HepG2 (cell line): Measurements from ENCODE around the gene MICAL3.

Source experiments
- ESRRA ChIP-seq: sonication (generic); formaldehyde crosslinking; IDR thresholded peaks from 2 replicates; pipeline ENCODE4 v1.5.1; 2020; ENCODE audit warnings: mild to moderate bottlenecking, low read depth, missing genetic modification reagents
- KLF13 ChIP-seq: sonication (generic); formaldehyde crosslinking; IDR thresholded peaks from 2 replicates; pipeline ENCODE4 v1.4.0; 2020; ENCODE audit warnings: mild to moderate bottlenecking, missing genetic modification reagents
- POLR2A ChIP-seq, 2 experiments: IDR thresholded peaks; 2 replicates each; pipeline ENCODE4 v1.6.1; 2011; ENCODE audit warnings: low read depth in 2 of 2, low read length in 2 of 2, mild to moderate bottlenecking in 1 of 2, moderate library complexity in 1 of 2; ENCODE audit not compliant: insufficient read depth in 1 of 2
- SNAPC5 ChIP-seq: sonication (generic); formaldehyde crosslinking; IDR thresholded peaks from 2 replicates; pipeline ENCODE4 v1.8.1; 2023; ENCODE audit warnings: mild to moderate bottlenecking, missing genetic modification reagents, borderline replicate concordance
- ZFX ChIP-seq: sonication (generic); formaldehyde crosslinking; IDR thresholded peaks from 2 replicates; pipeline ENCODE4 v1.4.0; 2020; ENCODE audit warnings: mild to moderate bottlenecking, low read depth, missing genetic modification reagents, moderate library complexity
- ZNF441 ChIP-seq: sonication (generic); formaldehyde crosslinking; IDR thresholded peaks from 2 replicates; pipeline ENCODE4 v1.7.0; 2021; ENCODE audit warnings: missing genetic modification reagents, borderline replicate concordance
- ZNF775 ChIP-seq: sonication (generic); formaldehyde crosslinking; IDR thresholded peaks from 2 replicates; pipeline ENCODE4 v1.4.0; 2020; ENCODE audit warnings: missing genetic modification reagents, mild to moderate bottlenecking, moderate library complexity, borderline replicate concordance
- ZNF780A ChIP-seq: sonication (generic); formaldehyde crosslinking; IDR thresholded peaks from 2 replicates; pipeline ENCODE4 v1.8.0; 2022; ENCODE audit warnings: mild to moderate bottlenecking, missing genetic modification reagents, moderate library complexity

- TF ChIP-seq KLF13 (CRISPR knock-in tag) (no peak), ZFX (CRISPR knock-in tag) (no peak), ZNF780A (CRISPR knock-in tag) (no peak), ZNF441 (CRISPR knock-in tag) (no peak), ESRRA (CRISPR knock-in tag) (no peak), POLR2A (IDR thresholded peaks at IDR 0.05; ENCODE audit: insufficient read depth in 1 of 2, low read depth in 2 of 2, low read length in 2 of 2) (no peak), ZNF775 (CRISPR knock-in tag) (no peak), SNAPC5 (CRISPR knock-in tag) (no peak)
Observed at GRCh38 chr22:17746916-17747315, 277.4 kb downstream of the MICAL3 start.
